Measurements from ENCODE around the gene CLPTM1. TPM values are rescaled to one million over a fixed set of nuclear protein-coding genes. Genes with fewer than 3 reads are reported as not detected.

CLPTM1 gene
- polyA plus RNA-seq, 1 of the 3 experiments (the other 2 are of a cell fraction) = 86.5 TPM

DNA sequence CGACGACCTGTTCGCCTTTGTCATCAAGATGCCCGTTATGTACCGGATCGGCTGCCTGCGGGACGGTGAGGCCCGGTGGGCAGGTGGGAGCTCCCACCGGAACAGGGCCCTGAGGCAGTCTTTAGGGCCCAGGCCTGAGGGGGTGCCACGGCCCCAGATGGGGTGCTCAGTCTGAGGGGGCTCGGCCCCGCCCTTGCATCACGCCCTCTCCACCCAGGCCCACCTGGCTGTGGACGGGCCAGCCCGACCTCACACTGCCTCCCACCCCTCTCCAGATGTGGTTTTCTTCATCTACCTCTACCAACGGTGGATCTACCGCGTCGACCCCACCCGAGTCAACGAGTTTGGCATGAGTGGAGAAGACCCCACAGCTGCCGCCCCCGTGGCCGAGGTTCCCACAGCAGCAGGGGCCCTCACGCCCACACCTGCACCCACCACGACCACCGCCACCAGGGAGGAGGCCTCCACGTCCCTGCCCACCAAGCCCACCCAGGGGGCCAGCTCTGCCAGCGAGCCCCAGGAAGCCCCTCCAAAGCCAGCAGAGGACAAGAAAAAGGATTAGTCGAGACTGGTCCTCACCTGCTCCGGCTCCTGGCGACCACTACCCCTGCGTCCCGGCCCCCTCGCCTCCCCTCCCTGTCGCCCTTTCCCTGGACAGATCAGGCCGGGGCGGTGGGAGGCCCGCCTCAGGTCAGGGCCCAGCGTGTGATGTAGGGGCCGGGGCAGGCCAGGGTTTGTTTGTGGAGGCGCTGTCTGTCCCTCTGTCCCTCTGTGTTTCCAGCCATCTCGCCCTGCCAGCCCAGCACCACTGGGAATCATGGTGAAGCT is 37.4 kb downstream of the CLPTM1 start:
- H3F3A ChIP-seq (replicated peaks; ENCODE audit: insufficient read depth) = no peaks in the 10 kb centered on the region
- CTCF ChIA-PET = interaction anchor here (1.8 kb wide), 1 partner anchor 67 kb away, joined by 7 read pairs; no protein-coding TSS in a partner anchor
- no peak overlapping the region for H3K27ac ChIP-seq (ENCODE audit: low read depth in 2 of 2, low read length in 1 of 2)
- POLR2A ChIA-PET = no interaction called here
- no peak overlapping the region for H3K9ac ChIP-seq
- TF ChIP-seq EP300 (IDR thresholded peaks at IDR 0.05; ENCODE audit: borderline replicate concordance in 1 of 2, low read depth in 1 of 2, low read length in 1 of 2) = no peak
- peaks cover 0 to 24% of the 10 kb centered on the region in 2 experiments for H3K36me3 ChIP-seq (replicated peaks in 1 of 2; ENCODE audit: control insufficient read depth in 1 of 2, insufficient read depth in 2 of 2, low read length in 1 of 2)
- no peak overlapping the region for H2AFZ ChIP-seq (ENCODE audit: low read depth)
- no peaks in the 10 kb centered on the region for H3K27me3 ChIP-seq (ENCODE audit: insufficient read depth)
- no peak overlapping the region for H3K4me3 ChIP-seq (ENCODE audit: low read depth in 2 of 2, low read length in 1 of 2)
- H3K79me2 ChIP-seq (ENCODE audit: insufficient read depth) = no peaks in the 10 kb centered on the region
- no peaks in the 10 kb centered on the region for H3K4me1 ChIP-seq (ENCODE audit: control insufficient read depth in 1 of 2, insufficient read depth in 2 of 2, low read depth in 1 of 2, low read length in 1 of 2)
- 95% methylated on average over 31 of the region's 44 CpGs for WGBS (ENCODE audit: low lambda C conversion rate)
- no peaks in the 10 kb centered on the region for H3K9me2 ChIP-seq
- no peaks in the 10 kb centered on the region for H3K9me3 ChIP-seq
- no peak for DNase-seq
- H4K20me1 ChIP-seq (ENCODE audit: insufficient read depth) = no peaks in the 10 kb centered on the region
- H3K4me2 ChIP-seq = no peak overlapping the region

- no peak overlapping the region for H2AFZ ChIP-seq (ENCODE audit: low read depth)
- no peaks in the 10 kb centered on the region for H3K4me1 ChIP-seq (ENCODE audit: control insufficient read depth in 1 of 2, insufficient read depth in 2 of 2, low read depth in 1 of 2, low read length in 1 of 2)
- H3K36me3 ChIP-seq (replicated peaks in 1 of 2; ENCODE audit: control insufficient read depth in 1 of 2, insufficient read depth in 2 of 2, low read length in 1 of 2) = peaks cover 0 to 20% of the 10 kb centered on the region in 2 experiments
- no peaks in the 10 kb centered on the region for H3K27me3 ChIP-seq (ENCODE audit: insufficient read depth)
- no peak overlapping the region for H3K9ac ChIP-seq
- TF ChIP-seq ELF1 (IDR thresholded peaks at IDR 0.05) (no peak), RCOR1 (IDR thresholded peaks at IDR 0.05; ENCODE audit: low read length) (no peak), MXI1 (IDR thresholded peaks at IDR 0.05; ENCODE audit: low read depth, low read length) (no peak), USF2 (IDR thresholded peaks at IDR 0.05; ENCODE audit: borderline replicate concordance, low read depth, low read length) (no peak), MAX (IDR thresholded peaks at IDR 0.05; ENCODE audit: low read depth) (no peak), RXRA (IDR thresholded peaks at IDR 0.05; ENCODE audit: borderline replicate concordance, low read depth) (no peak), FOXJ3 (CRISPR knock-in tag; IDR thresholded peaks at IDR 0.05) (no peak), GABPA (IDR thresholded peaks at IDR 0.05; ENCODE audit: low read depth) (no peak), ZBTB33 (IDR thresholded peaks at IDR 0.05; ENCODE audit: borderline replicate concordance, low read depth) (no peak), FOSL2 (IDR thresholded peaks at IDR 0.05; ENCODE audit: borderline replicate concordance, low read depth) (no peak), FOXM1 (IDR thresholded peaks at IDR 0.05; ENCODE audit: low read depth) (no peak), YY1 (IDR thresholded peaks at IDR 0.05; ENCODE audit: low read depth) (no peak)
- TF ChIP-seq, protein P1, sequence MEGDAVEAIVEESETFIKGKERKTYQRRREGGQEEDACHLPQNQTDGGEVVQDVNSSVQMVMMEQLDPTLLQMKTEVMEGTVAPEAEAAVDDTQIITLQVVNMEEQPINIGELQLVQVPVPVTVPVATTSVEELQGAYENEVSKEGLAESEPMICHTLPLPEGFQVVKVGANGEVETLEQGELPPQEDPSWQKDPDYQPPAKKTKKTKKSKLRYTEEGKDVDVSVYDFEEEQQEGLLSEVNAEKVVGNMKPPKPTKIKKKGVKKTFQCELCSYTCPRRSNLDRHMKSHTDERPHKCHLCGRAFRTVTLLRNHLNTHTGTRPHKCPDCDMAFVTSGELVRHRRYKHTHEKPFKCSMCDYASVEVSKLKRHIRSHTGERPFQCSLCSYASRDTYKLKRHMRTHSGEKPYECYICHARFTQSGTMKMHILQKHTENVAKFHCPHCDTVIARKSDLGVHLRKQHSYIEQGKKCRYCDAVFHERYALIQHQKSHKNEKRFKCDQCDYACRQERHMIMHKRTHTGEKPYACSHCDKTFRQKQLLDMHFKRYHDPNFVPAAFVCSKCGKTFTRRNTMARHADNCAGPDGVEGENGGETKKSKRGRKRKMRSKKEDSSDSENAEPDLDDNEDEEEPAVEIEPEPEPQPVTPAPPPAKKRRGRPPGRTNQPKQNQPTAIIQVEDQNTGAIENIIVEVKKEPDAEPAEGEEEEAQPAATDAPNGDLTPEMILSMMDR (IDR thresholded peaks at IDR 0.05) = no peak
- POLR2A ChIA-PET = no interaction called here
- CTCF ChIA-PET = interaction anchor here (1.8 kb wide), 1 partner anchor 66 kb away, joined by 7 read pairs; no protein-coding TSS in a partner anchor
- H4K20me1 ChIP-seq (ENCODE audit: insufficient read depth) = no peaks in the 10 kb centered on the region
- no peaks in the 10 kb centered on the region for H3K9me2 ChIP-seq
- no peak overlapping the region for H3K4me3 ChIP-seq (ENCODE audit: low read depth in 2 of 2, low read length in 1 of 2)
- H3K79me2 ChIP-seq (ENCODE audit: insufficient read depth) = no peaks in the 10 kb centered on the region
- WGBS (ENCODE audit: low lambda C conversion rate) = 94% methylated on average over 6 of the region's 6 CpGs
- H3K4me2 ChIP-seq = no peak overlapping the region
- H3F3A ChIP-seq (replicated peaks; ENCODE audit: insufficient read depth) = peaks cover 5% of the 10 kb centered on the region
- DNase-seq = no peak
- H3K27ac ChIP-seq (ENCODE audit: low read depth in 2 of 2, low read length in 1 of 2) = no peak overlapping the region
- no peaks in the 10 kb centered on the region for H3K9me3 ChIP-seq
Measured at GRCh38 chr19:44993526-44993925, 38.3 kb downstream of the CLPTM1 start.

Measured in SK-N-SH (cell line).